HPDE6-E6E7 (cell line): ENCODE data around the gene ROR2.
A peak's percentile ranks its signal among the peaks of the same experiment; 100 is the strongest.

Experiments used
- DNase-seq: peaks from one replicate; pipeline ENCODE4 v3.0.0; 2011; ENCODE audit warnings: missing footprints; ENCODE audit errors: extremely low spot score

ROR2 gene

GRCh38 chr9:91948597-91949391, 1.2 kb downstream of the ROR2 start:
- peak; percentile 40 for DNase-seq

GRCh38 chr9:91948101-91948596, 1.9 kb downstream of the ROR2 start:
- DNase-seq: no peak

GRCh38 chr9:91946653-91947488, 3.2 kb downstream of the ROR2 start:
- no peak for DNase-seq

- DNase-seq: no peak
These were observed 3.8 kb downstream of the ROR2 start for GRCh38 chr9:91946196-91946595.

- no peak for DNase-seq
These were observed 4.5 kb downstream of the ROR2 start for GRCh38 chr9:91945277-91946085.

- no peak for DNase-seq
These were observed 5.3 kb downstream of the ROR2 start for GRCh38 chr9:91944711-91945110.

GRCh38 chr9:91943478-91944470, 6.3 kb downstream of the ROR2 start:
- DNase-seq: no peak

- DNase-seq: no peak
These were observed 7.8 kb downstream of the ROR2 start for GRCh38 chr9:91942201-91942600.

- DNase-seq: no peak
These were observed 10.1 kb downstream of the ROR2 start for GRCh38 chr9:91939978-91940377.

- DNase-seq: no peak
These were observed 12.3 kb downstream of the ROR2 start for GRCh38 chr9:91937727-91938126.

- DNase-seq: no peak
These were observed 13.0 kb downstream of the ROR2 start for GRCh38 chr9:91937056-91937455.

GRCh38 chr9:91935805-91936514, 14.1 kb downstream of the ROR2 start:
- no peak for DNase-seq

GRCh38 chr9:91935066-91935749, 14.8 kb downstream of the ROR2 start:
- DNase-seq: no peak

- no peak for DNase-seq
These were observed 15.4 kb downstream of the ROR2 start for GRCh38 chr9:91934654-91935053.

- DNase-seq: no peak
These were observed 16.3 kb downstream of the ROR2 start for GRCh38 chr9:91933556-91934352.

- DNase-seq: no peak
These were observed 19.6 kb downstream of the ROR2 start for GRCh38 chr9:91930475-91930874.

- DNase-seq: no peak
These were observed 20.7 kb downstream of the ROR2 start for GRCh38 chr9:91929331-91929730.

GRCh38 chr9:91927922-91928510, 22.0 kb downstream of the ROR2 start:
- DNase-seq: no peak
